Stimulated activated CD4-positive, alpha-beta T cell treated with anti-CD3 and anti-CD28 coated beads, Interleukin-1b, Interleukin-23, amount 100 ng/mL, for 4 hours (primary cell): Measurements from ENCODE around the gene PIR.

Experiments
- DNase-seq, 2 donors: peaks; one replicate each; pipeline ENCODE4 v3.0.0-alpha.2; 2020; ENCODE audit warnings: low read depth in 2 of 2

PIR gene

GRCh38 chrX:15349046-15349445, 144.1 kb downstream of the PIR start:
- no peak for DNase-seq

GRCh38 chrX:15345976-15346375, 147.2 kb downstream of the PIR start:
- DNase-seq: no peak

DNA sequence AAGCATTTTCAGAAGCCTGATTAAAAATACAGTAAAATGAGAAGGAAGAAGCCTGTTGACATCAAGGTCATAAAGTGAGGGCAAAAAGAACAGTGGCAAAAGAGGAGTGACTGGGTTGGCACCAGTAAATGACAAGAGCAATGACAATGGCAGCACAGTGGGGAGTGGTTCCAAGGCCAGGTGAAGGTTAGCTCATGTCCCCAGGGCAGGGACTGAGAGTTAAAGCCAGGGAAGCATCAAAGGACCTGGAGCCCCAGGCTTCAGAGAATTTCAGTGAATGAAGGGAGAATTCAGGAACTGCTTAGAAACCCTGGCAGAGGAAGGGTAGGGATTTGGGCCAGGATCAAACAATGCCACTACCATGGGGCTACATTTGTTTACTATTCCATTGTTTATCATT, 149.0 kb downstream of the PIR start:
- DNase-seq: no peak

DNA sequence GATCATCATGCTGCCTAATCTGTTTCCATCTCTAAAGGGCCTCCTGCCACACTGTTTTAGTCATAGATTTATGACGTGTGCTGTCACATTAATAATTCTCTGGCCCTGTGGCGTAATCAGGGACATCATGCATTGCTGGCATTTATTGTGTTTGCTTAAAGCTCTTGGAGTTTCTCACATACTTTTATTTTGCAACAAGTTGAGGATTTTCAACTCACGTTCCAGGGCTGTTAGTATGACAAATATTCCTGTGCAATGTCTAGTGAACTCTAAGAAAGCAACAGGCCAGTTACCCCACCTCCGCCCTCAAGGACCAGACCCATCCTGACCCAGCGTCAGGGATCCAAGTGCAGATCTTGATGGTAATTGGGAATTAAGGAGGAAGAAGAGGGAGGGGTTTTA, 150.1 kb downstream of the PIR start:
- DNase-seq: no peak

DNA sequence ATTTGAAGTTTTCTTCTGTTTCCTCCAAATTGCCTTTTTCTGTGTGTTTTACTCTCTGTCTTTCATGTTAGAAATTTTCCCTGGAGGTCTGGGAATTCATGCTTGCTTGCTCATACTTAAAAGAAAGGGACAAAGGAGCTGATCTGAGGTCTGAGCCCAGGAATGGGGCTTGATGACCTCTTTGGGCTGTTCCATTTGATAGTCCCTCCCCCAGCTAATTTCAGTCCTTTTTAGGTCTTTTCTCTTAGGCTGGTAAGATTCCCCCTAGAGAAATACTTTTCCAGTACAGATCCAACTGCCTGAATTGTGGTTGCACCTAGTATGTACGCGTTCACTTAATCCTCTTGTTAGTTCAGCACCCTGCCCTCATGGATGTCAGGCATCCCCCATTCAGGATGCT, 152.3 kb downstream of the PIR start:
- no peak for DNase-seq

DNA sequence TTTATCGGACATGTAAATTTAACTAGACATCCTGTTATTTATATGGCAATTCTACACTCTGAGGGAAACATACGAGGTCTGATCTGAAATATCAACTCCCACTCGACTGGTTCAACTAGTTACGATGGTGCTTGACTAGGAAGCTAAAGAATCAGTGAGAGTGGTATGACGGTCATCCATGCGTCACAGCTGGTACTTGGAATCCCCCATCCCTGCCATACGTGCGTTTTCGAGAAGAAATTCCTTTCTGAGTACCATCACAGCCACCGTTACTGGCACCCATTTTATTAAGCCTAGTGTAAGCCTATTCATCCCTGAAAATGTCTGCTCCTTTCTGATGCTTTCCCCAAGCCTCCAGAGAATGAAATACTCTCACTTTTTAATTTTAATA, 157.1 kb downstream of the PIR start:
- DNase-seq: no peak

DNA sequence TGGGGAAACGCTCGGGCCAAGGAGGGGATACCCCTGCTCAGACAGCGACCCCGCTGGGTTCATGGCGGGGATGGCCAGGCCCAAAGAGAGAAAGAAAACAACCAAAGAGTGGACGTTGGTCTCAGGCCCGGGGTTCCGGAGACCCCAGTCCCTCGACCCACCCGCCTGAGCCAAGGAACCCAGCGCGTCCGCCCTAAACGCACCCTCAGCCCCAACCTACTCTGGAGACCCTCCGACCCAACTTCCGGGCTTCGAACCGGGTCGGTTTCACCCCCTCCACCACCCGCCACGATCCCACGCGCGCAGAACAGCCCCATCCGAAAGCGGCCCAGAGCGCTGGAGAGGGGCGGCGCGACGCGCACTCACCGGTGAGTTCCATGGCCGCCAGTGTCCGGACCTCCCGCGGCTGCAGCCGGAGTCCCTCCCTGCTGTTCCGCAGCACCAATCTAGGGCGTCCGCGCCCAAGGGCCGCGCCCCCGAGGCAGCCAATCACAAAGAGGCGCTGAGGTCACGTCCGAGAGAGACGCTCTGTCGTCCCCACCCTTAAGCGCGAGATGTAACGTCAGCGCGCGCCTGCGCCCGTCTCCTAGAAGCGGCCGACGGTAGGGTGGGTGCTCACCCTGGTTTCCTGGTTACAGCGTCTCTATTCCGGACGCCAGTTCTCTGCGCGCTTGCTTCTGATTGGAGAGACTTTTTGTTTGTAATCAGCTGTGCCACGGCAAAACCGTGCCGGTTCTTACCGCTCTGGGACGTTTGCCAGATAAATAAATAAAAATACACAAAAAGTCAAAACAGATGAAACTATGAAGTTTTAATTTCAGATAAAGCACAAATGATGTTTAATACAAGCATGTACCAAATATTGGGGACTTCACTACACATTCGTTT, 157.8 kb downstream of the PIR start, which contains the start of gene PIGA:
Gene PIGA, minus strand, starts transcription at position 389 of the 888 bp plus-strand sequence. CDS start 3,593 bp downstream, outside the sequence.
- peak; percentile 78 to 79 for DNase-seq
